Esophagus squamous epithelium (tissue), 5 donors: Measurements from ENCODE around the gene HOXB4. TPM values are rescaled to one million over a fixed set of nuclear protein-coding genes. Genes with fewer than 3 reads are reported as not detected.

Source experiments
- DNase-seq: peaks from one replicate; lab custom pipeline; 2025; lab: John Stamatoyannopoulos, UW
- H3K27ac ChIP-seq, 4 donors: fragments of 200-600 bp; sonication (generic); one replicate each; pipeline ENCODE4 v1.5.1; 2016 to 2019; ENCODE audit warnings: mild to moderate bottlenecking in 1 of 4
- H3K27me3 ChIP-seq, 4 donors: fragments of 200-600 bp; sonication (generic); 1 replicate in 3 of 4; 2 replicates in 1 of 4; pipeline versions ENCODE4 v1.5.1 to v1.6.0; 2017 to 2021; ENCODE audit warnings: antibody characterized with exemption in 1 of 4
- H3K36me3 ChIP-seq, 3 donors: fragments of 200-600 bp; sonication (generic); one replicate each; pipeline ENCODE4 v1.5.1; 2016 to 2019
- H3K4me1 ChIP-seq, 3 donors: fragments of 200-600 bp; sonication (generic); one replicate each; pipeline ENCODE4 v1.5.1; 2017 to 2019
- H3K4me3 ChIP-seq, 4 donors: fragments of 200-600 bp; sonication (generic); 1 replicate in 3 of 4; 2 replicates in 1 of 4; pipeline ENCODE4 v1.5.1; 2016 to 2019; ENCODE audit warnings: mild to moderate bottlenecking in 2 of 4, moderate library complexity in 1 of 4
- H3K9me3 ChIP-seq, 3 donors: fragments of 200-600 bp; sonication (generic); one replicate each; pipeline ENCODE4 v1.5.1; 2016 to 2019
- POLR2A ChIP-seq, 4 donors: fragments of 450-650 bp; IDR thresholded peaks; one replicate each; pipeline ENCODE4 v1.6.1; 2017; ENCODE audit warnings: antibody characterized with exemption in 4 of 4, mild to moderate bottlenecking in 4 of 4, moderate library complexity in 3 of 4
- WGBS, 2 donors: methylation state at CpG; one replicate each; pipeline ENCODE4 v1.1.5; 2018; 5-methylcytosine and 5-hydroxymethylcytosine counted together
- intact Hi-C: fragments of 100-400 bp; cut with DNase I; formaldehyde crosslinking; loops from one replicate; pipeline ENCODE4 v1.15.0; 2022
- total RNA-seq, 4 donors: library from RNA; depleted of rRNA; stranded (reverse); fragments of >200 nt; gene quantifications; one replicate each; pipeline ENCODE4 v1.1.0, GENCODE V29; 2016
- TF ChIP-seq, protein P1 (sequence below), 6 experiments: fragments of 450-650 bp in 4 of 6; fragments of 200-600 bp in 2 of 6; sonication (generic) in 2 of 6; IDR thresholded peaks; one replicate each; pipeline ENCODE4 v1.5.1; 2016 to 2019; ENCODE audit warnings: antibody characterized with exemption in 6 of 6, mild to moderate bottlenecking in 4 of 6, moderate library complexity in 4 of 6
- donor health status: DM: yes; HTN: yes; CAD: no.

HOXB4 gene
- total RNA-seq, 4 donors from 2014 or later, result 0.27 to 2.9 (median 1.8) TPM

DNA sequence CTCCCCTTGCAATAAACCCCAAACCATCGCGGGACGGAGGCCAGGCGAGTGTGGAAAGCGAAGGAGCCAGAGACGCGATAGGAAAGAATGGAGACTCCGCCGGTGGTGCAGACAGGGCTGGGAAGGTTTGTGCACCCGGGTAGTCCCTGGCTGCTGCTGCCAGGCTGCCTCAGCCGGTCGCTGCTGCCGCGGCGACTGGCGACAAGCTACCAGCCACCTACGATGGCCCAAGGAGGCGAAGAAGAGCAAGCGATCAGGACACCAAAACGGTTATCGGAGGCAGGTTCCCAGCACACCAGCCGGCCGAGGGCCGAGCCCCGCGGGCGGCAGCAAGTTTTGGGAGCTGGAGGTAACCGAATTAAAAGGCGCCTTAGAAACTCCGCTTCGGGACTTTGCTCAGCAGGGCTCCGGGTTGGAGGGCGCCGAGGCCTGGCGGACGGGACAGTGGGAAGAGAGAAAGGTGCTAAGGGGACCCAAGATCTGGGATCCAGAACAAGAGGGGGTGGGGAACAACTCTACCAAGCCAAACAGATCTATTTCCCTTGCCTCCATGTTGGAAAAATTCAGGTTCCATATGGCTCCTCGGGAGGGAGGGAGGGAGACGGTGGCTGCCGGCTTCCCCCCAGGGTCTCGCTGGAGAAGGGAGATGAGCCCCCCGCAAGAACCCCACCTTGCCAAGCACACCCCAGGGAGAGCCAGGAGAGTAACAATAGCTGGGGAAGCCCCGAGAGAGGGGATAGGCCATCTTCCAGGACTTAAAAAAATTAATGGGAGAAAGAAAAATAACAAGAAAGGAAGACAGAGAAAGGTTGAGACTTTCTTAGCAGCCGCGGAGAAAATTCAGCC lies 23.5 kb downstream of the HOXB4 start:
- Histone ChIP-seq H3K36me3 (peaks cover 0 to 25% (median 6%) of the 10 kb centered on the region in 3 donors), H3K27me3 (peaks cover 0 to 78% (median 0%) of the 10 kb centered on the region in 4 donors), H3K4me1 (peaks cover 19 to 100% (median 68%) of the 10 kb centered on the region in 3 donors), H3K9me3 (no peaks in the 10 kb centered on the region), H3K4me3 (peak overlapping the region; percentile 25 to 63 (median 46)), H3K27ac (peak overlapping the region; percentile 89 to 95 (median 92))
- TF ChIP-seq, protein P1, sequence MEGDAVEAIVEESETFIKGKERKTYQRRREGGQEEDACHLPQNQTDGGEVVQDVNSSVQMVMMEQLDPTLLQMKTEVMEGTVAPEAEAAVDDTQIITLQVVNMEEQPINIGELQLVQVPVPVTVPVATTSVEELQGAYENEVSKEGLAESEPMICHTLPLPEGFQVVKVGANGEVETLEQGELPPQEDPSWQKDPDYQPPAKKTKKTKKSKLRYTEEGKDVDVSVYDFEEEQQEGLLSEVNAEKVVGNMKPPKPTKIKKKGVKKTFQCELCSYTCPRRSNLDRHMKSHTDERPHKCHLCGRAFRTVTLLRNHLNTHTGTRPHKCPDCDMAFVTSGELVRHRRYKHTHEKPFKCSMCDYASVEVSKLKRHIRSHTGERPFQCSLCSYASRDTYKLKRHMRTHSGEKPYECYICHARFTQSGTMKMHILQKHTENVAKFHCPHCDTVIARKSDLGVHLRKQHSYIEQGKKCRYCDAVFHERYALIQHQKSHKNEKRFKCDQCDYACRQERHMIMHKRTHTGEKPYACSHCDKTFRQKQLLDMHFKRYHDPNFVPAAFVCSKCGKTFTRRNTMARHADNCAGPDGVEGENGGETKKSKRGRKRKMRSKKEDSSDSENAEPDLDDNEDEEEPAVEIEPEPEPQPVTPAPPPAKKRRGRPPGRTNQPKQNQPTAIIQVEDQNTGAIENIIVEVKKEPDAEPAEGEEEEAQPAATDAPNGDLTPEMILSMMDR (IDR thresholded peaks at IDR 0.05), result no peak
- TF ChIP-seq POLR2A (IDR thresholded peaks at IDR 0.05), result no peak
- no peak for DNase-seq
- 45 to 52% methylated on average over 27 to 37 of the region's 44 CpGs for WGBS, 2 donors
- intact Hi-C loops, result no loop called here

- DNase-seq, result no peak
- Histone ChIP-seq H3K4me3 (peak overlapping the region in 3 of 4 donors; percentile 42 to 63 (median 50)), H3K36me3 (peaks cover 0 to 25% (median 6%) of the 10 kb centered on the region in 3 donors), H3K4me1 (peaks cover 19 to 100% (median 60%) of the 10 kb centered on the region in 3 donors), H3K9me3 (no peaks in the 10 kb centered on the region), H3K27ac (peak overlapping the region; percentile 89 to 95 (median 92)), H3K27me3 (peaks cover 0 to 79% (median 0%) of the 10 kb centered on the region in 4 donors)
- intact Hi-C loops, result no loop called here
- WGBS, 2 donors, result 38 to 73% methylated on average over 1 of the region's 1 CpG
- TF ChIP-seq, protein P1 (IDR thresholded peaks at IDR 0.05), result no peak
- no peak for TF ChIP-seq POLR2A (IDR thresholded peaks at IDR 0.05)
Observed at GRCh38 chr17:48553826-48554225, 24.3 kb downstream of the HOXB4 start.

DNA sequence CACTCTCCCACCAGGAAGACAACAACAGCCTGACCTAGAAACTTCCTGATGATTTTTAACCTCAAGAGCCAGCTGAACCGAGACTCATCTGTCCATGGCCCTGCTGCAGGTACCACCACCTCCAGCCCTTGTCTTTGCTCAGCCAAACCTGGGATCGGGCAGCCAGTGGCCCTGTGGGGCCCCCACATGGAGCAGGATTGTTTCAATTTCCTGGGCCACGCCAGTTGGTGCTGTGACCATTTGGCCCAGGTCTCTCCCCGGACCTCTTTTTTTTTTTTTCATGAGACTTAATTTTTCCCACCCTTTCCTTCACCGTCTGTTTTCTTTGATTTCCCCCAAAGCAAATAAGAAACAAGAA lies 25.0 kb downstream of the HOXB4 start:
- 40 to 66% methylated on average over 1 to 5 of the region's 5 CpGs for WGBS, 2 donors
- Histone ChIP-seq H3K9me3 (no peaks in the 10 kb centered on the region), H3K36me3 (peaks cover 0 to 25% (median 6%) of the 10 kb centered on the region in 3 donors), H3K27me3 (peaks cover 0 to 79% (median 0%) of the 10 kb centered on the region in 4 donors), H3K4me1 (peaks cover 19 to 100% (median 59%) of the 10 kb centered on the region in 3 donors), H3K4me3 (peak overlapping the region in 2 of 4 donors; percentile 7 to 63), H3K27ac (peak overlapping the region; percentile 83 to 95 (median 92))
- intact Hi-C loops, result no loop called here
- TF ChIP-seq, protein P1 (IDR thresholded peaks at IDR 0.05), result no peak
- no peak for TF ChIP-seq POLR2A (IDR thresholded peaks at IDR 0.05)
- no peak for DNase-seq

DNA sequence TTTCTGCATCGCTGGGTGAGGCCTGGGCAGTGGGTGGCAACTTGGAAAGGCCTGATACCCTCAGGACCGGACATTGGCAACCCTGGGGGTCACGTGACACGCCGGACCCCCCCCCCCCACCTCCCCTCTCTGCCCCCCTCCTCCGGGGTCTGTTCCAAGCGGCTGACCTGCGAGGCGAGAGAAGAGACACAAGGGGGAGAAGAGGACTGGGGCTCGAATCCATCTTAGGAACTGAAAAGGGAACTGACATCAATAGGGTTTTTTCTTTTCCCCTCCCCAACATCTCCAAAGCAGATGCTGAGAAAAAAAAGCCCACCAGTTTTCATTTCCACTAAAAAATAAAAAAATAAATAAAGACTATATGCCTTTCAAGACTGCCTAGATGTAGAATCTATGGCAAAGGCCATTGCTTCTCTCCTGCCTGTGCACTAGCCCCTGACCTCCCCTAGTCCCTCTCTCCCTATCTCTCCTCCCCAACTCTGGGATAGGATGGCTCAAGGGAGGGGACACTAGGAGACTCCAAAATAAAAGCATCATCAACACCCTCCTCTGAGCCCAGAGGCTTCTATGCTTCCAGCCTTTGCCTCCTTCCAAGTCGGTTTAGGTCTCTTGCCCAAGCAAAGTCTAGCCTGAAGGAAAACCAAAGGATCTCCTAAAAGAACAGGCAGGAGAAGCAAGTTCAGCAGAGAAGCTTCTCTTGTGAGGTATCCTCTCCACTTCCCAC lies 25.5 kb downstream of the HOXB4 start:
- Histone ChIP-seq H3K27me3 (peaks cover 0 to 77% (median 0%) of the 10 kb centered on the region in 4 donors), H3K36me3 (peaks cover 0 to 25% (median 6%) of the 10 kb centered on the region in 3 donors), H3K9me3 (no peaks in the 10 kb centered on the region), H3K4me3 (peak overlapping the region in 2 of 4 donors; percentile 9 to 63), H3K27ac (peak overlapping the region; percentile 86 to 95 (median 92)), H3K4me1 (peaks cover 19 to 100% (median 55%) of the 10 kb centered on the region in 3 donors)
- peak in 2 of 4 donors; percentile 15 to 36 for TF ChIP-seq POLR2A (IDR thresholded peaks at IDR 0.05)
- TF ChIP-seq, protein P1 (IDR thresholded peaks at IDR 0.05), result no peak
- intact Hi-C loops, result no loop called here
- WGBS, 2 donors, result 22 to 46% methylated on average over 2 to 4 of the region's 11 CpGs
- DNase-seq, result no peak
